ENCODE results near the gene SLC25A33. TPM values are rescaled to one million over a fixed set of nuclear protein-coding genes. Genes with fewer than 3 reads are reported as not detected.

SLC25A33 gene
- polyA plus RNA-seq, 1 experiment = 4.1 TPM

DNA sequence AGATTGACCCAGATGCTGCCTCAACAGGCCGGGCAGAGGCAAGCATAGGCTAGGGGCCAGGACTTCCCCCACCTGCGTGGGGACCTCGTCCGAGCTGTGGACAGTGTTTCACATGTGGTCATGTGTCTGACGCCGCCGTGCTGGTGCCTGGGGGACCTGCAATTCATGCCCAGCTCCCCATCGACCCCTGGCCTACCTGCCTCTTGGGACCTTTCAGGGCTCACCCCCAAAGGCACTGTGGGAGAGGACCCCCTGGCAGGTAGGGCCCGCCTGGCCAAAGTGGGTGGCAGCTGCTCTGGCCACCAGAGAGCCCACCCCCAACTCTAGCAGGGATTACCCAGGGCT lies 53.9 kb downstream of the SLC25A33 start:
- POLR2A ChIA-PET = no interaction called here
- CTCF ChIA-PET = interaction anchor here (1.9 kb wide), 1 partner anchor 22 kb away, joined by 7 read pairs; no protein-coding TSS in a partner anchor
- H3K4me3 ChIP-seq (ENCODE audit: low read depth, low read length) = no peak overlapping the region
- TF ChIP-seq, protein P1, sequence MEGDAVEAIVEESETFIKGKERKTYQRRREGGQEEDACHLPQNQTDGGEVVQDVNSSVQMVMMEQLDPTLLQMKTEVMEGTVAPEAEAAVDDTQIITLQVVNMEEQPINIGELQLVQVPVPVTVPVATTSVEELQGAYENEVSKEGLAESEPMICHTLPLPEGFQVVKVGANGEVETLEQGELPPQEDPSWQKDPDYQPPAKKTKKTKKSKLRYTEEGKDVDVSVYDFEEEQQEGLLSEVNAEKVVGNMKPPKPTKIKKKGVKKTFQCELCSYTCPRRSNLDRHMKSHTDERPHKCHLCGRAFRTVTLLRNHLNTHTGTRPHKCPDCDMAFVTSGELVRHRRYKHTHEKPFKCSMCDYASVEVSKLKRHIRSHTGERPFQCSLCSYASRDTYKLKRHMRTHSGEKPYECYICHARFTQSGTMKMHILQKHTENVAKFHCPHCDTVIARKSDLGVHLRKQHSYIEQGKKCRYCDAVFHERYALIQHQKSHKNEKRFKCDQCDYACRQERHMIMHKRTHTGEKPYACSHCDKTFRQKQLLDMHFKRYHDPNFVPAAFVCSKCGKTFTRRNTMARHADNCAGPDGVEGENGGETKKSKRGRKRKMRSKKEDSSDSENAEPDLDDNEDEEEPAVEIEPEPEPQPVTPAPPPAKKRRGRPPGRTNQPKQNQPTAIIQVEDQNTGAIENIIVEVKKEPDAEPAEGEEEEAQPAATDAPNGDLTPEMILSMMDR (IDR thresholded peaks at IDR 0.05; ENCODE audit: low read depth, low read length) = no peak
- no peaks in the 10 kb centered on the region for H3K27me3 ChIP-seq (ENCODE audit: control insufficient read depth, insufficient read depth, low read length)
- no peak for DNase-seq (ENCODE audit: low read depth, low spot score)
- H3K27ac ChIP-seq (ENCODE audit: low read depth, low read length) = no peak overlapping the region
- H3K9me3 ChIP-seq (ENCODE audit: control insufficient read depth, insufficient read depth, low read length) = no peaks in the 10 kb centered on the region

DNA sequence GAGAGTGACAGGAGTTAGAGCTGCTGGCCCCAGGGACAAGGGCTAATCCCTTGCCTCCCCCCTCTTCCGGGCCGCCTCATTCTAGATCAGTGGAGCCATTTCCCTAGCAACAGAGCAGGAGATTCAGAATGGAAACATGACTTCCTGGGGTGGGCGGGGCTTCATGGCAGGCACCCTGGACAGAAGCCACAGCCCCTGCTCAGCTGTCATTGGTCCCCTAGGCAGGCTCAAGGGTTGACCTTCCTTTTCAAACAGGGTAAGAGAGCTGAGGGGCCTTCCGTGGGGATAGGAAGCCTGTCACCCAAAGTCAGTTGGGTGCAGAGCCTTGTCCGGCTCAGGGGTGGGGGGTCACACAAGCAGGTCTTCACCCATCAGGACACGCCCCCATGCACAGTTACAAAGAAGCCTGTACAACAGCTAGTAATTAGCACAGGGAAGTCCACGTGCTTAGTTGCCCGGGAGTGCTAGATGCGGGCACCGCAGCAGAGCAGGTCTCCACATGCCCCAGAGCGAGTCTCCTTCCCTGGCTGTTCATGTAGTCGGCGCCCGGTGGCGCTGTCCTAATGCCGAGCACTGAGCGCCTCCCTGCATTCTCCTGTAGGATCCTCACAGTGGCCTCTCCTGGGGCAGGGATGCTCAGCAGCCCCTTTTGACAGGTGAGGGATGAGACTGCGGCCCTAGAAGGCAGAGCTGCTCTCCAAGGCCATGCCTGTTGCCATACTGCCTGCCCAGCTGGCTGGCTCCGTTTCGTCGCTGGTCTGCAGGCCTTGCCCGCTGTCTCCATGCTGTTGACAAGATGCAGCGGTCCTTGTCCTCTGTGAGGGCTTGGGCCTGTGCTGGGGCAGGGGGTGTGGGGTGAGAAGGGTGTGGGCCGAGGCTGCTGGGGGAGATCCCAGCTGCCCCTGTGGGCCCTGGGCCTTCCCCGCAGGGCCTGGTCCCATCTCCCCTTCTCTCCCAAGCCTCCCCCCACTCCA lies 54.5 kb downstream of the SLC25A33 start:
- Histone ChIP-seq H3K27me3 (ENCODE audit: control insufficient read depth, insufficient read depth, low read length) (no peaks in the 10 kb centered on the region), H3K4me3 (ENCODE audit: low read depth, low read length) (no peak overlapping the region), H3K27ac (ENCODE audit: low read depth, low read length) (no peak overlapping the region), H3K9me3 (ENCODE audit: control insufficient read depth, insufficient read depth, low read length) (no peaks in the 10 kb centered on the region)
- ChIA-PET CTCF (interaction anchor here (1.9 kb wide), 1 partner anchor 22 kb away, joined by 7 read pairs; no protein-coding TSS in a partner anchor), POLR2A (interaction anchor here (1.2 kb wide), 1 partner anchor 22 kb away, joined by 3 read pairs; no protein-coding TSS in a partner anchor)
- TF ChIP-seq, protein P1 (IDR thresholded peaks at IDR 0.05; ENCODE audit: low read depth, low read length) = no peak
- no peak for DNase-seq (ENCODE audit: low read depth, low spot score)

DNA sequence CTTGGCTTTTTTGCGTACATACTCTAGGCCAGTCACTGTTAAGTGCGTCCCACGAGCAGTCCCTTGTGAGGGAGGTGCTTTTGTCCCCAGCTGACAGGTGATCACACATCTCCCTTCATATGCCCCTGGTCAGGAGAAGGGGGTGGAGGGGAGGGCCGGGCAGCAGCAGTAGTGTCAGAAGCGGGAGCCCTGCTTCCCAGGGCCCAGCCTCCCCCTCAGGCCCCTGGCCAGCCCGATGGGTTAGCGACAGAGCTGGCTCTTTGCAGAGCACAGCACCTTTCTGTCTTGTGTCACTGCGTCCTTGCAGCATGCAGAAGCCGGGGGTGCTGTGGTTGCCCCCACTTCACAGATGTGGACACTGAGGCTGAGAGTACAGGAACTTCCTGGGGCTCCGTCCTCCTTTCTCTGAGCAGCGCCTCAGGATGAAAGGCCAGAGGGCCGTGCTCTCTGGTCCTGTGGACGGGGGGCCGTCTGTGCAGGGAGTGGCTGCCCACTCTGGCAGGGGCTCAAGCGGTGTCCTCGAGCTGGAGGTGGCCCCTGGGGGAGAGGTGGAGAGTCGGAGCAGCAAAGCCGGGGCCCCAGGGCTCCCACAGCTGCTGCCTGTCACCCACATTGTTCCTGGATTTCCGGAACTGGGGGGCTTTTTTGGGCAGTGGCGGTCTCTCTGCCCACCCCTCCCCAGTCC lies 55.3 kb downstream of the SLC25A33 start:
- ChIA-PET POLR2A (interaction anchor here (1.2 kb wide), 1 partner anchor 21 kb away, joined by 3 read pairs; no protein-coding TSS in a partner anchor), CTCF (no interaction called here)
- TF ChIP-seq, protein P1 (IDR thresholded peaks at IDR 0.05; ENCODE audit: low read depth, low read length) = no peak
- no peak overlapping the region for H3K27ac ChIP-seq (ENCODE audit: low read depth, low read length)
- DNase-seq (ENCODE audit: low read depth, low spot score) = no peak
- H3K4me3 ChIP-seq (ENCODE audit: low read depth, low read length) = no peak overlapping the region
- no peaks in the 10 kb centered on the region for H3K27me3 ChIP-seq (ENCODE audit: control insufficient read depth, insufficient read depth, low read length)
- no peaks in the 10 kb centered on the region for H3K9me3 ChIP-seq (ENCODE audit: control insufficient read depth, insufficient read depth, low read length)

DNA sequence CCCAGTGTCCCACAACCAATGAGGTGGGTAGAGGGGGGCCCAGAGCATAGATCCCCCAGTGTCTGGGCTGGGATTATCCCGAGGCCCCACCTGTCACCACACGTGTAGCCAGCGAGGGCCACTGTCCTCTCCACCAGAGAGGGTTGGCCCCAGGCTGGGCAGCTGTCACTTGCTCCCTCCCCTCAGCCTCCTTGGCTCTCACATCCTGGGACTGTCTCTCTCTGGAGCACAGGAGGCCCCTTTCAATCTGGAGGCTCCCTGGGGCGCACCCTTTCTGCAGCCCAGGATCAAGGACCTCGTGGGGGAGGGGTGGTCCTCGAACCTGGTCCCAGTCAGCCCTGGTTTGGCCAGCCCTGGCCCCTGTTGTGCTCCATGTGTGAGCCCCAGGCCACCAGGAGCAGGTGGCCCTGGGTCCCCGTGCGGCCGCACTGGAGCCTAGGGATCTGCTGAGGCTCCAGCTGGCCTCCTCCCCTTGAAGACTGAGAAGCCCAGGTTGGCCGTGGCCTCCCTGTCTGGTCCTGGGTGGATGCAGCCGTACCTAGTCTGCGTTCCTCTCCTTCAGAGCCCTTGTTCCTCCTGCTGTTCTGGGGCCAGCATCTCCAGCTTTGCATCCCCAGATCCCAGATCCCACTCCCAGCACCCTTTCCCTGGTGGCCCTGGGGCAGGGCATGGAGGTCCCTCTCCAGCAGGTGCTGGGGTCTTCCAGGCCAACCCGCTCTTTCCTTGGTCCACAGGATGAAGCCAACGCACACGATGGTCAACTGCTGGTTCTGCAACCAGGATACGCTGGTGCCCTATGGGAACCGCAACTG lies 56.1 kb downstream of the SLC25A33 start:
- Histone ChIP-seq H3K4me3 (ENCODE audit: low read depth, low read length) (no peak overlapping the region), H3K27ac (ENCODE audit: low read depth, low read length) (no peak overlapping the region), H3K27me3 (ENCODE audit: control insufficient read depth, insufficient read depth, low read length) (no peaks in the 10 kb centered on the region), H3K9me3 (ENCODE audit: control insufficient read depth, insufficient read depth, low read length) (no peaks in the 10 kb centered on the region)
- POLR2A ChIA-PET = no interaction called here
- CTCF ChIA-PET = no interaction called here
- TF ChIP-seq, protein P1 (IDR thresholded peaks at IDR 0.05; ENCODE audit: low read depth, low read length) = no peak
- no peak for DNase-seq (ENCODE audit: low read depth, low spot score)
